Left forelimb (tissue), 1 donor: ENCODE results near the gene TMEM156.
"Not testable (repeated sequence)": the region's sequence is repeated elsewhere in the genome, so short reads cannot be mapped to it uniquely, and the experiment has no call there.

Experiments used
- DNase-seq: peaks from one replicate; pipeline ENCODE4 v3.0.0-alpha.2; 2018; ENCODE audit warnings: low spot score

The TMEM156 gene

DNA sequence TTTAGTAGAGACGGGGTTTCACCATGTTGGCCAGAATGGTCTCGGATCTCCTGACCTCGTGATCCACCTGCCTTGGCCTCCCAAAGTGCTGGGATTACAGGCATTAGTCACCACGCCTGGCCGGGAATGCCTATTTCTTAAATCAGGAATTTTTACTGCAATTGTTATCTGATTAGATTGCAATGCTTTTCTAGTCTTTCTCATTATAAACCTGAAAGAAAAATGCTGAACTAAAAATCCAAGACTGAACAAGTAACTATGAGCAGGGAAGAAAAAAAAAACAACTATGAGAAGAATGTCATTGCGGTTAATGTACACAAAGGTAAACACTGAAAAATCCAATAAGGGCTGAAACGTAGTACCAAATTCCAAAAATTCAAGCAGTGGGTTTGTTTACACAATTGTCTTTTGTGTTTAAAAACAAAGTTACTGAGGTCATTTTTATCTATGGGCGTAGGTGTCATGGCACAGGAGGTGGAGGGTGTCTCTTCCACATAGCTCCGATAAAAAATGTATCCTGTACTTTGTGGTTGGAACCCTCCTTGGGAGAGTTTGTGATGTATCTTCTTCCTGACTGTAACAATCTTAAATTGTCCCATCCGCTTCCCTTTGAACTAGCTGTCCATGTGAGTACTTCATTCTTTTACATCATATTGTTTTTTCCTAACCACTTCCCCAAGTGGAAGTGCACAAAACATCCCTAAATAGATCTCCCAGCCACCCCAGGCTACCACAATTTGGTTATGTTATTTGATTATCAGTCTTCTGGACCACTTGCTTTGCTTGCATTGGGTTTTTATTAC is 11.1 kb upstream of the TMEM156 start:
- DNase-seq = no peak

DNA sequence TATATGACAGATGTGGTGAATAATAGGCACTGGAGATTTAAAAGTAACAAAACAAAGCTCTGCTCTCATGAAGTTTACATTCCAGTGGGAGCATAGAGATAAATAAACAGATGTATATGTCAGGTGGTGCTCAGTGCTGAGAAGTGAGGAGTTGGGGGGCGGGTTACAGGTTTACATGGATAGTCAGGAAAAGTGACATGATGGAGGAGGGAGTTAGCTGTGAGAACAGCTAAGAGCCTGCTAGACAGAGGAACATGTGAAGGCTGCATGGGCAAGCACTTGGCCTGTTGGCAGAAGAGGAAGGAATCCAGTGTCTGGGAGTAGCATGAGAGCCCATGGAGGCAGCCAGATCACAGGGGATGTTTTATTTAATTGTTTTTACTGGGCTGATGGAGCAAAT is 10.2 kb upstream of the TMEM156 start:
- DNase-seq = no peak

- no peak for DNase-seq
These were observed 6.9 kb upstream of the TMEM156 start for GRCh38 chr4:39039108-39039507.

DNA sequence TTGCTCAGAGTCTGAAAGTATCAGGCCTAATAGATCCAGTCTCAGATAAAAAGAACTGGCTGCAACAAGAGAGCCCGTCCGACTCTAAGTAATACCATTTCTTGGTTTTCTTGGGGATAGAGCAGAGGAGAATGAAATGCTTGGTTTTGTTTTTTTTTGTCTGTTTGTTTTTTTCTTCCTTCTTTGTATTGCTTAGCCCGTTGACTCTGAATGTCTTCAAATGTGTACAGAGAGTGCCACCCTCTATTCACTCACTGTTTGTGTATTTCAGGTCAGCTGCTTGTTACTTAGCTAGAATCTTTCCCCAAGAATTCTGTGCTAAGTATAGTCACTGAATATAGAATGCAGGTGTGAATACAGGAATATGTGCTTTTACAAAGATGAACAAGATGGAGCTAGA is 5.7 kb upstream of the TMEM156 start:
- no peak for DNase-seq

DNA sequence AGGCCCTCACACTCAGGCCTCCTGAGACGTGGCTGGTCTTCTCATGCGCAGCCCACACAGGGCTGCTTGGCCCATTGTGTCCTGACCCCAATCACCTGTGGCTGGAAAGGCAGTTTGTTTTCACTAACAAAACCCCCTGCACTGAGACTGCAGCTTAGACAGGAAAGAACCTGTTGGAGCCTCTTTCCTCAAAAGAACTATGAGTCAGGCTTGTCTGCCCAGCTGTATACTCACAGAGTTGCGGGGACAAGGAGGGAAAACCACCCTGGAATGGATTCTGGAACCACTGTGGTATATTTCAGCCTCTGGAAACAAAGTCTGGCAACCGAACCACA is 5.2 kb upstream of the TMEM156 start:
- DNase-seq = no peak

DNA sequence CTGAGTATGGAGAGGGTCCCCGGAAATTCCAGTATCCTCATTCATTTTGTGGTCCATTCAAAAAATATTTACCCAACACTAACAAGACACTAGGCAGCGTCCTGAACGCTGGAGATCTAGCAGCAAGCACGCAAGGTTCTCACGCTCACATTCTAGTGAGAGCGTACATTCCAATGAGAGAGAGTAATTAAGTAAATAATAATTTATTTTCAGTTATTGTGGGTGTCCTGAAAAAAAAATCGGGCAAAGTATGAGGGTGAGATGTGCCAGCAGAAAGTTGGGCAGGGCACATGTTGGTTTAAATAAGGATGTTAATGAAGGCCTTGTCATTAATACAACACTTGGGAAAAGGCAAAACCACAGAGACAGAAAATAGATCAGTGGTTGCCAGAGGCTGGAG is 4.0 kb upstream of the TMEM156 start:
- DNase-seq = no peak

- DNase-seq = not testable (repeated sequence)
These were observed 604 bp downstream of the TMEM156 start for GRCh38 chr4:39031590-39032020.

GRCh38 chr4:39030725-39031124 is 1.5 kb downstream of the TMEM156 start:
- DNase-seq = no peak

- no peak for DNase-seq
These were observed 2.2 kb downstream of the TMEM156 start for GRCh38 chr4:39029752-39030694.

DNA sequence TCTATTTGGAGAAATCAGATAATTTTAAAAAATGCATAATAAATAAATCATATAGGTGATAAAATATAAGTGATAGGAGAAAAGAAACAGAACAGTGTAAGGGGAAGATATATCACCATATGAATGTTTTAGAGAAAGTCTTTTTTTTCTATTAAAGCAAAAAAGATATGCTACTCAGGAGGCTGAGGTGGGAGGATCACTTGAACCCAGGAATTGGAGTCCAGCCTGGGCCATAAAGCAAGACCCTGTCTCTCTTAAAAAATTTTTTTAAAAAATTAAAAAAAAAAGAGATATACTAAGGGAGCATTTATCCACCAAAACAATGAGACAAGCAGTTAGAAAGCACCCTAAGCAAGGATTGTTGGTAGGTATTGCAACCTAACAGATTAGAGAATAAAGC is 6.1 kb downstream of the TMEM156 start:
- DNase-seq = no peak

DNA sequence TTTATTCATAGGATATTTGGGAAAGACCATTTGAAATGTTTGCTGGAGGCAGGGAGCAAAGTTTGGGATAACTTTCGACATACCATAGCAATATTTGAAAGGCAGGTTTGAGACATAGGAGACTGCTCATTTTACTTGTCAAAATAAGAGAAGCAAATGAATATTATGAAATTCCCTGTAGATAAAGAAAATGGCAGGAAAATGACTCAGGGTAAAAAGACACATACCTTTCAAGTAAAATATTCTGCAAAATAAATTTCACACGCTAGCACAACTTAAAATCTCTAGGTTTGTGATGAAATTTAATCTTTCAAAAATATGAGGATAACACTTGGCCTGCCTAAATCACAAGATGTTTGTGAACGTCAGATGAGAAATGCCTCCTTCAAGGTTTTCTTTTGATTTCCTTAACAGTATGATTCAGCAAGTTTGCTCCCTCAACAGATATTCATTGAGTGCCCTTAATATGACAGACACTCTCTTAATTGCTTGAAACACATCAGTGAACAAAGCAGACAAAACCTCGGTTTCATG is 6.6 kb downstream of the TMEM156 start:
- DNase-seq = no peak

DNA sequence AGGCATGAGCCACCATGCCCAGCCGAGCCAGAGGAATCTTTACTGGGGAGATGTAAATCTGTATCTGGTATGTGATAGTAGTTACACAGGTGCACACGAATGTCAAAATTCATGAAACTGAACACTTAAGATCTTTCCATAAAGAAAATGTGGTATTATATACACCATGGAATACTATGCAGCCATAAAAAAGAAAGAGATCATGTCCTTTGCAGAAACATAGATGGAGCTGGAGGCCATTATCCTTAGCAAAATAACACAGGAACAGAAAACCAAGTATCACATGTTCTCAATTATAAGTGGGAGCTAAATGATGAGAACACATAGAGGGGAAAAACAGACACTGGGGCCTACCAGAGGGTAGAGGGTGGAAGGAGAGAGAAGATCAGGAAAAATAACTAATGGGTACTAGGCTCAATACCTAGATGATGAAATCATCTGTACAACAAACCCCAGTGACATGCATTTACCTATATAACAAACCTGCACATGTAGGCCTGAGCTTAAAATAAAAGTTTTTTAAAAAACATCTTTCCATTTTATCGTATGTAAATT is 7.8 kb downstream of the TMEM156 start:
- no peak for DNase-seq

DNA sequence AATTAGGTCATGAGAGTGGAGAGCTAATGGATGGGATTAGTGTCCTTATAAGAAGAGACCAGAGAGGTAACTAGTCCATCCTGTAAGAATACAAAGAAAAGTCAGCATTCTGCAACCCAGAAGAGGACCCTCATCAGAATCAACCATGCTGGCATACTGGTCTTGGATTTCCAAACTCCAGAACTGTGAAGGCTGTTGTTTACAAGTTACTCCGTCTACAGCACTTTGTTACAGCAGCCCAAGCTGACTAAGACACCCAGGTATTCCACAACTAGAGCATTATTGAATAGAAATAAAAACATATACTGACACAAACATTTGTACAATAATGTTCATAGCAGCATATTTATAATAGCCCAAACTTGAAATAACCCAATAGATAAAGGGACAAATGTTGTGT is 9.2 kb downstream of the TMEM156 start:
- no peak for DNase-seq

DNA sequence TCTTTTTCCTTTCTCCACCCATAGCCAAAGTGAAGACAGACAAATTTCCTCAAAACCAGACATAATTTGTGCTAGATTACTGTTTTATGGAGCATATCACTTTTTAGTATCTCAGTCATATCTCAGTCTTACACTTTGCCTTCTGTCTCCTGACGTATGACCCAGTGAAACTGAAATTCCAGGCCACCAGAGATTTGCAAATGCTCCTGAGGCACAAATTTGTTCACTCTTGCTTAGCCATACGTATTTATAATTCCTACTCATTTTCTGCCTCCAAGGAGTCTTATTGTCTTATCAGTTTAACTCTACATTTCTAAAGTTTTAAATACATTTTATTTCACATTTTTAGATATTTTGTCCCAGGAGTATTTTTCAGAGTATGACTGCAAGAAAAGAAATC is 10.0 kb downstream of the TMEM156 start:
- DNase-seq = no peak

- DNase-seq = no peak
These were observed 10.6 kb downstream of the TMEM156 start for GRCh38 chr4:39021631-39022030.

DNA sequence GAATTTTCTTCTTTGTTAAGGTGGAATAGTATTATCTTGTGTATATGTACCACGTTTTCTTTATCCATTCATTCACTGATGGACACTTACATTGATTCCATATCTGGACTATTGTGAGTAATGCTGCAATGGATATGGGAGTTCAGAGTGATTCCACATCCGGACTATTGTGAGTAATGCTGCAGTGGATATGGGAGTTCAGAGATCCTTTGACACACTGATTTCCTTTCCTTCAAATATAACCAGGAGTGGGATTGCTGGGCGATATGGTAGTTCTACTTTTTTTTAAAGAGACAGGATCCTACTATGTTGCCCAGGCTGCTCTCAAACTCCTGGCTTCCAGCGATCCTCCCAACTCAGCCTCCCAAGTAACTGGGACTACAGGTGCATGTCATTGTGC is 12.1 kb downstream of the TMEM156 start:
- DNase-seq = no peak

GRCh38 chr4:39014028-39014427 is 18.2 kb downstream of the TMEM156 start:
- DNase-seq = no peak

DNA sequence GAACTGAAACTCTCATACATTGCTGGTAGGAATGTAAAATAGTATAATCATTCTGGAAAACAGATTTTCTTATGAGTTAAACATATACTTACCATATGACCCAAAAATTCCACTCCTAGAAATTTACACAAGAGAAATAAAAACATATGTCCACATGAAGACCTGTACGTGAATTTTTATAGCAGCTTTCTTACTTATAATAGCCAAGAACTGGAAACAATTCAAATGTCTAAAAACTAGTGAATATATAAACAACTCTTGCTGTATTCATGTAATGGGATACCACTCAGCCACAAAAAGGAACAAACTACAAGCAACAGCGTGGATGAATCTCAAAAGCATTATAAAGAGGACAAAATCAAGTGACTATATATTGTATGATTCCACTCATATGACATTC is 27.5 kb downstream of the TMEM156 start:
- no peak for DNase-seq

GRCh38 chr4:39002058-39002457 is 30.2 kb downstream of the TMEM156 start:
- DNase-seq = not testable (repeated sequence)

DNA sequence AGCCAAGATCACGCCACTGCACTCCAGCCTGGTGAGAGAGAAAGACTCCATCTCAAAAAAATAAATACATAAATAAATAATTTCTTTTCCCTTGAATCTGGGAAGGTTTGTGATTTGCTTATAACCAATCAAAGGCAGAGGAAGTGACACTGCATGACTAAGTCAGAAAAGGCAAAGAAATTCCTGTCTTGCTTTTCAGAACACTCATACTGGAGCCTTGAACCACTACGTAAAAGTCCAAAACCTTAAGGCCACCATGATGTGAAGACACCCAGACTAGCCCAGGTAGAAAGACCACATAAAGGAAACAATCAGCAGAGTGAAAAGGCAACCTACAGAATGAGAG is 36.6 kb downstream of the TMEM156 start:
- DNase-seq = no peak

GRCh38 chr4:38994135-38994534 is 38.1 kb downstream of the TMEM156 start:
- DNase-seq = no peak

GRCh38 chr4:38993683-38994082 is 38.5 kb downstream of the TMEM156 start:
- DNase-seq = no peak

DNA sequence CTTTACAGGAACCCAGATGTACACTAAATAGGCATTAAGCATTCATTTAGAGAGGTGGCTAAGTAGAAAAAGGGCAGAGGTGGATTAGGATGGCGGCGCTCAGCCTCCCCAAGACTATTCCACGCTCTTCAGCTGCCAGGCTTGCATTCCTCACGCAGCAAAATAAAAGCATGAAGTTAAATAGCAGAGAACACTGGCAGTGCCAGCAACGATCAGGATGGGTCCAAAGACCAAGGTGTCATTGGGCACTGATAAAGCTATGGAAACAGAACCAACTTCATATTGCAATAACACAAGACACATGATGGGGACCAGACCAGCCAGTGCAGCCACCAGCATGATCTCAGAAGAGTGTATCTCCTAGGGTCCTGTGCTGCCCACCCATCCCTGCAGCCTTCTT is 42.0 kb downstream of the TMEM156 start:
- no peak for DNase-seq
